Rectal smooth muscle tissue (tissue), 1 donor: ENCODE measurements around the gene RASA4.
"Not testable (repeated sequence)": the region's sequence is repeated elsewhere in the genome, so short reads cannot be mapped to it uniquely, and the experiment has no call there.

Experiments used
- H3K27ac ChIP-seq: one replicate; pipeline ENCODE4 v1.7.0; 2013; ENCODE audit warnings: low read depth, low read length, inconsistent platforms
- H3K27me3 ChIP-seq: one replicate; pipeline ENCODE4 v1.7.0; 2013; ENCODE audit warnings: low read length; ENCODE audit not compliant: control insufficient read depth, insufficient read depth
- H3K36me3 ChIP-seq: one replicate; pipeline ENCODE4 v1.7.0; 2013; ENCODE audit warnings: low read length; ENCODE audit not compliant: control insufficient read depth, insufficient read depth
- H3K4me1 ChIP-seq: one replicate; pipeline ENCODE4 v1.7.0; 2013; ENCODE audit warnings: low read length; ENCODE audit not compliant: control insufficient read depth, insufficient read depth
- H3K4me3 ChIP-seq: one replicate; pipeline ENCODE4 v1.7.0; 2013; ENCODE audit warnings: low read length
- H3K9ac ChIP-seq: one replicate; pipeline ENCODE4 v1.7.0; 2013; ENCODE audit warnings: low read length

RASA4 gene

GRCh38 chr7:102616507-102617125, at the start of gene RASA4:
Gene RASA4 (minus strand): TSS chr7:102616756. CDS start chr7:102616689, 67 bp downstream.
- not testable (repeated sequence) for H3K27me3 ChIP-seq, H3K36me3 ChIP-seq, H3K4me1 ChIP-seq, H3K9ac ChIP-seq, H3K27ac ChIP-seq
- peak within 1 kb of the TSS; percentile 55 for H3K4me3 ChIP-seq

- not testable (repeated sequence) for H3K27me3 ChIP-seq, H3K27ac ChIP-seq, H3K36me3 ChIP-seq, H3K4me1 ChIP-seq, H3K9ac ChIP-seq, H3K4me3 ChIP-seq
Observed at GRCh38 chr7:102664765-102665164, 48.2 kb upstream of the RASA4 start.

- not testable (repeated sequence) for H3K27ac ChIP-seq, H3K36me3 ChIP-seq, H3K9ac ChIP-seq, H3K4me1 ChIP-seq, H3K27me3 ChIP-seq, H3K4me3 ChIP-seq
Observed at GRCh38 chr7:102649924-102650323, 33.4 kb upstream of the RASA4 start, which contains the start of gene SPDYE2B. Gene SPDYE2B (plus strand): TSS chr7:102650319. CDS start chr7:102652349, 2,030 bp downstream.

GRCh38 chr7:102647813-102648212, 31.3 kb upstream of the RASA4 start:
- H3K4me1 ChIP-seq, H3K36me3 ChIP-seq, H3K27me3 ChIP-seq, H3K4me3 ChIP-seq, H3K27ac ChIP-seq, H3K9ac ChIP-seq: not testable (repeated sequence)

GRCh38 chr7:102643404-102643803, 26.8 kb upstream of the RASA4 start:
- H3K4me3 ChIP-seq, H3K36me3 ChIP-seq, H3K27ac ChIP-seq, H3K4me1 ChIP-seq, H3K27me3 ChIP-seq, H3K9ac ChIP-seq: not testable (repeated sequence)

- H3K27me3 ChIP-seq, H3K4me1 ChIP-seq, H3K4me3 ChIP-seq, H3K36me3 ChIP-seq, H3K9ac ChIP-seq, H3K27ac ChIP-seq: not testable (repeated sequence)
Observed at GRCh38 chr7:102642691-102643090, 26.1 kb upstream of the RASA4 start, which contains the start of gene UPK3BL1. Gene UPK3BL1 (minus strand): TSS chr7:102642791. CDS start chr7:102642741, 50 bp downstream.

- not testable (repeated sequence) for H3K4me3 ChIP-seq, H3K9ac ChIP-seq, H3K4me1 ChIP-seq, H3K36me3 ChIP-seq, H3K27ac ChIP-seq, H3K27me3 ChIP-seq
Observed at GRCh38 chr7:102638848-102639247, 22.3 kb upstream of the RASA4 start.

GRCh38 chr7:102636956-102637355, 20.4 kb upstream of the RASA4 start:
- H3K9ac ChIP-seq, H3K4me3 ChIP-seq, H3K4me1 ChIP-seq, H3K27me3 ChIP-seq, H3K27ac ChIP-seq, H3K36me3 ChIP-seq: not testable (repeated sequence)

GRCh38 chr7:102635354-102635753, 18.8 kb upstream of the RASA4 start:
- not testable (repeated sequence) for H3K4me1 ChIP-seq, H3K9ac ChIP-seq, H3K4me3 ChIP-seq, H3K27ac ChIP-seq, H3K36me3 ChIP-seq, H3K27me3 ChIP-seq

- not testable (repeated sequence) for H3K4me3 ChIP-seq, H3K27me3 ChIP-seq
Observed at GRCh38 chr7:102634299-102634698, 17.7 kb upstream of the RASA4 start.

GRCh38 chr7:102630622-102631021, 14.1 kb upstream of the RASA4 start:
- not testable (repeated sequence) for H3K36me3 ChIP-seq, H3K9ac ChIP-seq, H3K4me1 ChIP-seq, H3K27me3 ChIP-seq, H3K4me3 ChIP-seq, H3K27ac ChIP-seq

More at GRCh38 chr7:102634299-102634698, 17.7 kb upstream of the RASA4 start:
- H3K27ac ChIP-seq, H3K36me3 ChIP-seq, H3K9ac ChIP-seq, H3K4me1 ChIP-seq: not testable (repeated sequence)

- H3K4me3 ChIP-seq, H3K9ac ChIP-seq, H3K4me1 ChIP-seq, H3K36me3 ChIP-seq, H3K27ac ChIP-seq, H3K27me3 ChIP-seq: not testable (repeated sequence)
Observed at GRCh38 chr7:102627271-102627904, 10.8 kb upstream of the RASA4 start.

- not testable (repeated sequence) for H3K27me3 ChIP-seq, H3K4me1 ChIP-seq, H3K36me3 ChIP-seq, H3K4me3 ChIP-seq, H3K9ac ChIP-seq, H3K27ac ChIP-seq
Observed at GRCh38 chr7:102618122-102618521, 1.6 kb upstream of the RASA4 start.
